Keratinocyte (primary cell): ENCODE results near the gene CCDC33. TPM values are rescaled to one million over a fixed set of nuclear protein-coding genes. Genes with fewer than 3 reads are reported as not detected.

Experiments
- DNase-seq: peaks from one replicate; pipeline ENCODE4 v3.0.0-alpha.2; 2011; ENCODE audit warnings: low read depth, missing footprints, low spot score
- FAIRE-seq: peaks from 2 replicates; lab custom pipeline; 2011; peaks lifted over from hg19 to GRCh38; lab: Jason Lieb, UNC
- H2AFZ ChIP-seq: 2 replicates; pipeline ENCODE4 v1.6.0; 2012; ENCODE audit warnings: low read length, control low read depth, inconsistent platforms; ENCODE audit not compliant: control insufficient read depth
- H3K27ac ChIP-seq: 2 replicates; pipeline ENCODE4 v1.5.1; 2011; ENCODE audit warnings: low read length; ENCODE audit not compliant: control insufficient read depth, insufficient read depth
- H3K27me3 ChIP-seq: 3 replicates; pipeline ENCODE4 v1.6.0; 2011; ENCODE audit warnings: low read length; ENCODE audit not compliant: control insufficient read depth, insufficient read depth; ENCODE audit errors: extremely low read depth
- H3K36me3 ChIP-seq, 2 experiments: 2 replicates in 1 of 2; 3 replicates in 1 of 2; pipeline ENCODE4 v1.5.1; 2011; ENCODE audit warnings: low read length in 2 of 2, mild to moderate bottlenecking in 1 of 2; ENCODE audit not compliant: control insufficient read depth in 2 of 2, insufficient read depth in 2 of 2; ENCODE audit errors: extremely low read depth in 1 of 2
- H3K4me1 ChIP-seq: 3 replicates; pipeline ENCODE4 v1.5.1; 2011; ENCODE audit warnings: low read length; ENCODE audit not compliant: control insufficient read depth, insufficient read depth; ENCODE audit errors: extremely low read depth
- H3K4me2 ChIP-seq: 3 replicates; pipeline ENCODE4 v1.6.0; 2011; ENCODE audit warnings: low read depth, low read length; ENCODE audit not compliant: control insufficient read depth, insufficient read depth; ENCODE audit errors: extremely low read depth
- H3K4me3 ChIP-seq, 3 experiments: fragments of 200-600 bp in 1 of 3; sonication (generic) in 1 of 3; 2 replicates in 2 of 3; 3 replicates in 1 of 3; pipeline ENCODE4 v1.5.1; 2011 to 2016; ENCODE audit warnings: low read length in 3 of 3, mild to moderate bottlenecking in 3 of 3, control low read depth in 2 of 3, inconsistent platforms in 1 of 3, low read depth in 1 of 3, mixed read lengths in 1 of 3, mixed run types in 1 of 3, moderate library complexity in 1 of 3; ENCODE audit not compliant: control insufficient read depth in 2 of 3, insufficient read depth in 2 of 3; ENCODE audit errors: extremely low read depth in 1 of 3
- H3K79me2 ChIP-seq: 2 replicates; pipeline ENCODE4 v1.6.0; 2012; ENCODE audit warnings: low read length; ENCODE audit not compliant: control insufficient read depth, insufficient read depth
- H3K9ac ChIP-seq: 3 replicates; pipeline ENCODE4 v1.6.0; 2011; ENCODE audit warnings: low read length; ENCODE audit not compliant: control insufficient read depth, insufficient read depth; ENCODE audit errors: extremely low read depth
- H3K9me1 ChIP-seq: 3 replicates; pipeline ENCODE4 v1.6.0; 2011; ENCODE audit warnings: low read length; ENCODE audit not compliant: control insufficient read depth, insufficient read depth; ENCODE audit errors: extremely low read depth
- H3K9me3 ChIP-seq: 2 replicates; pipeline ENCODE4 v1.5.1; 2012; ENCODE audit warnings: low read depth, low read length; ENCODE audit not compliant: control insufficient read depth
- H4K20me1 ChIP-seq: 3 replicates; pipeline ENCODE4 v1.6.0; 2011; ENCODE audit warnings: low read length; ENCODE audit not compliant: control insufficient read depth, insufficient read depth; ENCODE audit errors: extremely low read depth
- EZH2 ChIP-seq: IDR thresholded peaks from one replicate; pipeline ENCODE4 v1.6.1; 2012; ENCODE audit warnings: inconsistent platforms, mild to moderate bottlenecking, low read length, moderate library complexity
- dilution Hi-C: fragments of 300-500 bp; cut with MboI; formaldehyde crosslinking; loops from one replicate; pipeline ENCODE4 v1.7.0; 2020; ENCODE audit warnings: low sequenced_read_pairs; ENCODE audit not compliant: extremely low pct_ligation_motif_present
- polyA plus RNA-seq, 5 experiments: library from polyadenylated mRNA; depleted of rRNA in 3 of 5; stranded (reverse) in 3 of 5; stranded (forward) in 1 of 5; unstranded in 1 of 5; fragments of >200 nt; gene quantifications; 1 replicate in 1 of 5; 2 replicates in 3 of 5; 3 replicates in 1 of 5; pipeline versions ENCODE4 v1.2.1 to v1.2.3, GENCODE V29; 2011 to 2012; ENCODE audit warnings: missing spikeins in 2 of 5, low read depth in 1 of 5, low replicate concordance in 1 of 5
- TF ChIP-seq, protein P1 (sequence below), 3 experiments: IDR thresholded peaks in 1 of 3; conservative IDR thresholded peaks in 1 of 3; optimal IDR thresholded peaks in 1 of 3; 2 replicates in 2 of 3; 3 replicates in 1 of 3; pipeline versions ENCODE3 to v1.5.1; 2011; ENCODE audit warnings: low read length in 3 of 3, mild to moderate bottlenecking in 3 of 3, moderate library complexity in 2 of 3, control low read depth in 1 of 3, inconsistent platforms in 1 of 3; ENCODE audit not compliant: insufficient read depth in 2 of 3; ENCODE audit errors: extremely low read depth in 1 of 3

Gene CCDC33
- polyA plus RNA-seq, 1 donor (not counting 4 experiments of a cell fraction or from before 2014, with no cell fraction given), result not detected

GRCh38 chr15:74206801-74207281 is 29.3 kb upstream of the CCDC33 start:
- no peaks in the 10 kb centered on the region for H3K9me1 ChIP-seq
- H3K4me3 ChIP-seq, result no peak overlapping the region
- no peaks in the 10 kb centered on the region for H3K9me3 ChIP-seq
- TF ChIP-seq EZH2, result no peak
- TF ChIP-seq, protein P1, sequence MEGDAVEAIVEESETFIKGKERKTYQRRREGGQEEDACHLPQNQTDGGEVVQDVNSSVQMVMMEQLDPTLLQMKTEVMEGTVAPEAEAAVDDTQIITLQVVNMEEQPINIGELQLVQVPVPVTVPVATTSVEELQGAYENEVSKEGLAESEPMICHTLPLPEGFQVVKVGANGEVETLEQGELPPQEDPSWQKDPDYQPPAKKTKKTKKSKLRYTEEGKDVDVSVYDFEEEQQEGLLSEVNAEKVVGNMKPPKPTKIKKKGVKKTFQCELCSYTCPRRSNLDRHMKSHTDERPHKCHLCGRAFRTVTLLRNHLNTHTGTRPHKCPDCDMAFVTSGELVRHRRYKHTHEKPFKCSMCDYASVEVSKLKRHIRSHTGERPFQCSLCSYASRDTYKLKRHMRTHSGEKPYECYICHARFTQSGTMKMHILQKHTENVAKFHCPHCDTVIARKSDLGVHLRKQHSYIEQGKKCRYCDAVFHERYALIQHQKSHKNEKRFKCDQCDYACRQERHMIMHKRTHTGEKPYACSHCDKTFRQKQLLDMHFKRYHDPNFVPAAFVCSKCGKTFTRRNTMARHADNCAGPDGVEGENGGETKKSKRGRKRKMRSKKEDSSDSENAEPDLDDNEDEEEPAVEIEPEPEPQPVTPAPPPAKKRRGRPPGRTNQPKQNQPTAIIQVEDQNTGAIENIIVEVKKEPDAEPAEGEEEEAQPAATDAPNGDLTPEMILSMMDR (optimal IDR thresholded peaks at IDR 0.05 in 1 of 3, IDR thresholded peaks at IDR 0.05 in 1 of 3, conservative IDR thresholded peaks at IDR 0.05 in 1 of 3; ENCODE audit: extremely low read depth in 1 of 3, insufficient read depth in 2 of 3, low read length in 3 of 3), result no peak
- no peak overlapping the region for H2AFZ ChIP-seq
- no peak overlapping the region for H3K4me2 ChIP-seq
- FAIRE-seq (no peak), DNase-seq (no peak)
- no peak overlapping the region for H3K27ac ChIP-seq
- peaks cover 35% of the 10 kb centered on the region for H3K27me3 ChIP-seq
- dilution Hi-C loops, result no loop called here
- H3K4me1 ChIP-seq, result peaks cover 17% of the 10 kb centered on the region
- no peaks in the 10 kb centered on the region for H4K20me1 ChIP-seq
- H3K9ac ChIP-seq, result no peak overlapping the region
- H3K79me2 ChIP-seq, result no peaks in the 10 kb centered on the region
- H3K36me3 ChIP-seq, result no peaks in the 10 kb centered on the region

DNA sequence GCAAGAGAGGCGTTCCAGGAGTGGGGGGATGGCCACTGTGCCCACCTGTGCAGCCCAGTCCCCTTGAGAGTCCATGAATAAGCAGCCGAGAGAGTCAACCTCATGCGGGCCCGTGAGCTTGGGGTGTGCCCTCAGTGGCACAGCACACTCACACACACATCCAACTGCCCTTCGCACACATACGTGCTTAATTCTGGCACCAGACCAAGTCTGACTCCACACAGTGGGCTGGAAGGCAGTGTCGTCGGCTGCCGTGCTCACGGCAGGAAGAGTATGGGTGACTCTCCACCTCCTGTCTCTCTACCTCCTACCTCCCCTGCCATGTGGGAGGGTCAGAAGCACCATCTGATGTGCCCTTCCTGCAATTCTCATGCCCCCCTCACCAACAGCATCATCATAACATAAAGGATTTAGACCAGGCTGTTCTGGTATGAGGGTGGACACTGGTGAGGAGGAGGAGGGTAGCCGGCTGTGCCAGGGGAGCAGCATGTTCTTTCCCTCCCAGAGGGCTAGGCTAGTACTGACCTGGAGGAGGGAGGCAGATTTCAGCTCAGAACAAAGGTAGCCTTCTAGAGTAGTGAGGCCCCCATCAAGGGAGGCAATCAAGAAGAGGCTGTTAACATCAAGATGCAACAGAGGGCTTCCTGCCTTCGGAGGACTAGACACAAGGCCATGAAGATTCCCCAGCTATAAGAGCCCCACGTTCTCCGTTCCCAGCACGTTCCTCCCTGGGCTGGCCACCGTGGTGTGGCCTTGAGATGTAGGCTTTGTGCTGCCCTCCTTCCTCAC is 28.3 kb upstream of the CCDC33 start:
- H3K79me2 ChIP-seq, result no peaks in the 10 kb centered on the region
- no peak for DNase-seq
- H3K9me1 ChIP-seq, result no peaks in the 10 kb centered on the region
- H3K27me3 ChIP-seq, result peaks cover 35% of the 10 kb centered on the region
- peaks cover 7% of the 10 kb centered on the region for H3K4me1 ChIP-seq
- H4K20me1 ChIP-seq, result no peaks in the 10 kb centered on the region
- H3K4me2 ChIP-seq, result no peak overlapping the region
- no peak overlapping the region for H3K27ac ChIP-seq
- no peaks in the 10 kb centered on the region for H3K36me3 ChIP-seq
- FAIRE-seq, result no peak
- TF ChIP-seq EZH2, result no peak
- TF ChIP-seq, protein P1 (optimal IDR thresholded peaks at IDR 0.05 in 1 of 3, IDR thresholded peaks at IDR 0.05 in 1 of 3, conservative IDR thresholded peaks at IDR 0.05 in 1 of 3; ENCODE audit: extremely low read depth in 1 of 3, insufficient read depth in 2 of 3, low read length in 3 of 3), result no peak
- dilution Hi-C loops, result no loop called here
- no peak overlapping the region for H3K9ac ChIP-seq
- H2AFZ ChIP-seq, result no peak overlapping the region
- no peaks in the 10 kb centered on the region for H3K9me3 ChIP-seq
- H3K4me3 ChIP-seq, result no peak overlapping the region
